OCI-LY3 (cell line): ENCODE results near the gene PMFBP1.

Experiments used
- CTCF ChIP-seq: fragments of 200-600, 300-600 bp; sonication (generic); IDR thresholded peaks from 2 replicates; pipeline ENCODE4 v1.5.1; 2014; ENCODE audit warnings: antibody characterized with exemption, low read length, low read depth
- EZH2phosphoT487 ChIP-seq: fragments of 200-600 bp; shearing (Covaris generic); IDR thresholded peaks from 2 replicates; pipeline ENCODE4 v1.6.1; 2018; ENCODE audit warnings: antibody characterized with exemption, mixed run types, low read depth

GRCh38 chr16:72085002-72085401 lies 87.0 kb downstream of the PMFBP1 start:
- TF ChIP-seq CTCF (no peak), EZH2phosphoT487 (no peak)
